Parietal lobe (tissue), 1 donor: ENCODE measurements around the gene FLYWCH2. TPM values are rescaled to one million over a fixed set of nuclear protein-coding genes. Genes with fewer than 3 reads are reported as not detected.

ENCODE experiments used
- total RNA-seq: library from RNA; depleted of rRNA; stranded (reverse); fragments of >200 nt; gene quantifications from one replicate; pipeline ENCODE4 v1.2.3, GENCODE V29; 2014

Gene FLYWCH2
- total RNA-seq, result 39.4 TPM

GRCh38 chr16:2882650-2883457 lies at the start of gene FLYWCH2:
Gene FLYWCH2, plus strand, starts transcription at chr16:2883215. Its CDS starts 13,235 bp downstream, at chr16:2896450.

GRCh38 chr16:2857451-2858244 lies 25.4 kb upstream of the FLYWCH2 start, which contains the start of gene PRSS22:
Gene PRSS22, minus strand, starts transcription at chr16:2858170. Its CDS starts 66 bp downstream, at chr16:2858104.

GRCh38 chr16:2911638-2912329 lies 28.8 kb downstream of the FLYWCH2 start, which contains the start of gene FLYWCH1:
Gene FLYWCH1, plus strand, starts transcription at chr16:2911931. Its CDS starts 17,755 bp downstream, at chr16:2929686.

Other genes starting within 250 kb of the FLYWCH2 start
- 27.9 TPM for gene KCTD5, start 200.7 kb upstream of the FLYWCH2 start, total RNA-seq
- 6.3 TPM for gene PRSS27, start 163.0 kb upstream of the FLYWCH2 start, total RNA-seq
- gene SRRM2, start 130.6 kb upstream of the FLYWCH2 start, total RNA-seq, result 135 TPM
- gene ELOB, start 105.9 kb upstream of the FLYWCH2 start, total RNA-seq, result 82.9 TPM
- not detected for gene PRSS33, start 95.7 kb upstream of the FLYWCH2 start, total RNA-seq
- gene PRSS41, start 84.7 kb upstream of the FLYWCH2 start, total RNA-seq, result not detected
- not detected for gene PRSS21, start 66.0 kb upstream of the FLYWCH2 start, total RNA-seq
- not detected for gene ZG16B, start 52.9 kb upstream of the FLYWCH2 start, total RNA-seq
- not detected for gene PRSS22, start 25.0 kb upstream of the FLYWCH2 start, total RNA-seq
- 25.0 TPM for gene FLYWCH1, start 28.7 kb downstream of the FLYWCH2 start, total RNA-seq
- not detected for gene KREMEN2, start 81.1 kb downstream of the FLYWCH2 start, total RNA-seq
- 20.3 TPM for gene PAQR4, start 86.1 kb downstream of the FLYWCH2 start, total RNA-seq
- gene PKMYT1, start 97.2 kb downstream of the FLYWCH2 start, total RNA-seq, result 5.9 TPM
- not detected for gene CLDN9, start 129.7 kb downstream of the FLYWCH2 start, total RNA-seq
- 0.63 TPM for gene CLDN6, start 135.0 kb downstream of the FLYWCH2 start, total RNA-seq
- gene TNFRSF12A, start 137.2 kb downstream of the FLYWCH2 start, total RNA-seq, result not detected
- 17.2 TPM for gene HCFC1R1, start 140.7 kb downstream of the FLYWCH2 start, total RNA-seq
- gene THOC6, start 140.8 kb downstream of the FLYWCH2 start, total RNA-seq, result 4.4 TPM
- 0.31 TPM for gene BICDL2, start 153.7 kb downstream of the FLYWCH2 start, total RNA-seq
- gene MMP25, start 163.3 kb downstream of the FLYWCH2 start, total RNA-seq, result 0.63 TPM
- gene IL32, start 182.4 kb downstream of the FLYWCH2 start, total RNA-seq, result 1.6 TPM
- not detected for gene ZSCAN10, start 216.1 kb downstream of the FLYWCH2 start, total RNA-seq
- 14.4 TPM for gene ZNF205, start 229.4 kb downstream of the FLYWCH2 start, total RNA-seq